Mesothelial cell of epicardium (in vitro differentiated cells): ENCODE results near the gene ASB13. TPM values are rescaled to one million over a fixed set of nuclear protein-coding genes. Genes with fewer than 3 reads are reported as not detected.

Experiments used
- DNase-seq, 2 experiments: peaks; one replicate each; pipeline ENCODE4 v3.0.0; 2021; ENCODE audit warnings: low spot score in 2 of 2; ENCODE audit not compliant: unreplicated experiment in 2 of 2
- H3K27ac Mint-ChIP-seq: 2 replicates; pipeline ENCODE4 v1.8.0; 2021; ENCODE audit warnings: mixed read lengths
- H3K27me3 Mint-ChIP-seq: 2 replicates; pipeline ENCODE4 v1.8.0; 2021; ENCODE audit warnings: low read depth, mixed read lengths
- H3K36me3 Mint-ChIP-seq: 2 replicates; pipeline ENCODE4 v1.8.0; 2021; ENCODE audit warnings: mixed read lengths
- H3K4me1 Mint-ChIP-seq: 2 replicates; pipeline ENCODE4 v1.8.0; 2021; ENCODE audit warnings: mixed read lengths
- H3K4me3 Mint-ChIP-seq: 2 replicates; pipeline ENCODE4 v1.8.0; 2021; ENCODE audit warnings: mild to moderate bottlenecking, moderate library complexity, mixed read lengths
- H3K9me3 Mint-ChIP-seq: 2 replicates; pipeline ENCODE4 v1.8.0; 2021; ENCODE audit warnings: mixed read lengths
- CTCF ChIP-seq: fragments of 200-600 bp; sonication (generic); IDR thresholded peaks from one replicate; pipeline ENCODE4 v1.5.0; 2021; ENCODE audit warnings: antibody characterized with exemption; ENCODE audit not compliant: unreplicated experiment
- total RNA-seq: library from RNA; stranded (reverse); gene quantifications from 3 replicates; pipeline ENCODE4 v1.2.1, GENCODE V29; 2021

Gene ASB13
- total RNA-seq, 1 donor from 2014 or later, result 26.3 TPM

- Mint-ChIP-seq H3K27me3 (no peaks in the 10 kb centered on the region), H3K4me3 (no peak overlapping the region), H3K36me3 (no peaks in the 10 kb centered on the region), H3K4me1 (peaks cover 48% of the 10 kb centered on the region), H3K9me3 (no peaks in the 10 kb centered on the region), H3K27ac (peak overlapping the region; percentile 89)
- no peak for TF ChIP-seq CTCF
- no peak for DNase-seq
Observed at GRCh38 chr10:5619362-5620211, 46.8 kb downstream of the ASB13 start.

- peak overlapping the region; percentile 89 for H3K27ac Mint-ChIP-seq
- H3K36me3 Mint-ChIP-seq, result no peaks in the 10 kb centered on the region
- DNase-seq, result no peak
- H3K27me3 Mint-ChIP-seq, result no peaks in the 10 kb centered on the region
- no peak for TF ChIP-seq CTCF
- H3K9me3 Mint-ChIP-seq, result no peaks in the 10 kb centered on the region
- peaks cover 54% of the 10 kb centered on the region for H3K4me1 Mint-ChIP-seq
- no peak overlapping the region for H3K4me3 Mint-ChIP-seq
Observed at GRCh38 chr10:5618829-5619228, 47.6 kb downstream of the ASB13 start.

GRCh38 chr10:5618042-5618441 lies 48.4 kb downstream of the ASB13 start:
- H3K4me1 Mint-ChIP-seq, result peaks cover 56% of the 10 kb centered on the region
- no peak overlapping the region for H3K4me3 Mint-ChIP-seq
- no peak for DNase-seq
- TF ChIP-seq CTCF, result no peak
- no peaks in the 10 kb centered on the region for H3K9me3 Mint-ChIP-seq
- no peaks in the 10 kb centered on the region for H3K27me3 Mint-ChIP-seq
- no peaks in the 10 kb centered on the region for H3K36me3 Mint-ChIP-seq
- H3K27ac Mint-ChIP-seq, result no peak overlapping the region

- Mint-ChIP-seq H3K27me3 (no peaks in the 10 kb centered on the region), H3K4me1 (peaks cover 54% of the 10 kb centered on the region), H3K4me3 (no peak overlapping the region), H3K9me3 (no peaks in the 10 kb centered on the region), H3K36me3 (no peaks in the 10 kb centered on the region), H3K27ac (no peak overlapping the region)
- no peak for DNase-seq
- no peak for TF ChIP-seq CTCF
Observed at GRCh38 chr10:5617521-5617920, 48.9 kb downstream of the ASB13 start.

GRCh38 chr10:5616836-5617235 lies 49.6 kb downstream of the ASB13 start:
- H3K4me3 Mint-ChIP-seq, result no peak overlapping the region
- DNase-seq, result no peak
- H3K4me1 Mint-ChIP-seq, result peaks cover 58% of the 10 kb centered on the region
- H3K9me3 Mint-ChIP-seq, result no peaks in the 10 kb centered on the region
- H3K27me3 Mint-ChIP-seq, result no peaks in the 10 kb centered on the region
- H3K27ac Mint-ChIP-seq, result peak overlapping the region; percentile 81
- TF ChIP-seq CTCF, result no peak
- no peaks in the 10 kb centered on the region for H3K36me3 Mint-ChIP-seq

- no peak for TF ChIP-seq CTCF
- no peaks in the 10 kb centered on the region for H3K36me3 Mint-ChIP-seq
- peak overlapping the region; percentile 85 for H3K27ac Mint-ChIP-seq
- no peak for DNase-seq
- H3K4me1 Mint-ChIP-seq, result peaks cover 58% of the 10 kb centered on the region
- H3K4me3 Mint-ChIP-seq, result no peak overlapping the region
- H3K9me3 Mint-ChIP-seq, result no peaks in the 10 kb centered on the region
- no peaks in the 10 kb centered on the region for H3K27me3 Mint-ChIP-seq
Observed at GRCh38 chr10:5616046-5616445, 50.3 kb downstream of the ASB13 start.
